OCI-LY7 (cell line): ENCODE data around the gene SV2B.

Experiments
- EZH2phosphoT487 ChIP-seq: fragments of 200-600 bp; sonication (generic); IDR thresholded peaks from 2 replicates; pipeline ENCODE4 v1.6.1; 2018; ENCODE audit warnings: low read depth, borderline replicate concordance, mild to moderate bottlenecking, mixed run types, antibody characterized with exemption, low read length, moderate library complexity, mixed read lengths
- TF ChIP-seq, protein P1 (sequence below): fragments of 200-600 bp; sonication (generic); conservative IDR thresholded peaks from 2 replicates; pipeline ENCODE4 v1.5.1; 2014; ENCODE audit warnings: mild to moderate bottlenecking, antibody characterized with exemption, low read length, moderate library complexity, mixed read lengths

DNA sequence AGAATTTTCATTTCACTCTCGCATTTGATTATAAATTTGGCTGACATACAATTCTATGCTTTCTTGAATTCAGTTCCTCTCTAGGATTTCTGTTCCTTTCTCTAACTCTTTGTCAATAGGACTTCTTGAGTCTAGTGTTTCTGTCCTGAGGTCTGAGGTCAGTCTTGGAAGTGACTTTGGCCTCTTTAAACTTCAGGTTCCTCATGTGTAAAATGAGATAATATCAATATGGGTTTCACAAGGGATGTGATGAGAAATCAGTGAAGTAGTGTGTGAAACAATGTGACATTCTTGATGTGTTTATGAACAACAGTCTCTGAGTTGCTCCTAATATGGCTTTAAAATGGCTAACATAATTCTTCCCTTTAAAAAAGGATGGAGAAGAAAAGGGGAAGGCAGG lies 92.2 kb downstream of the SV2B start:
- TF ChIP-seq, protein P1, sequence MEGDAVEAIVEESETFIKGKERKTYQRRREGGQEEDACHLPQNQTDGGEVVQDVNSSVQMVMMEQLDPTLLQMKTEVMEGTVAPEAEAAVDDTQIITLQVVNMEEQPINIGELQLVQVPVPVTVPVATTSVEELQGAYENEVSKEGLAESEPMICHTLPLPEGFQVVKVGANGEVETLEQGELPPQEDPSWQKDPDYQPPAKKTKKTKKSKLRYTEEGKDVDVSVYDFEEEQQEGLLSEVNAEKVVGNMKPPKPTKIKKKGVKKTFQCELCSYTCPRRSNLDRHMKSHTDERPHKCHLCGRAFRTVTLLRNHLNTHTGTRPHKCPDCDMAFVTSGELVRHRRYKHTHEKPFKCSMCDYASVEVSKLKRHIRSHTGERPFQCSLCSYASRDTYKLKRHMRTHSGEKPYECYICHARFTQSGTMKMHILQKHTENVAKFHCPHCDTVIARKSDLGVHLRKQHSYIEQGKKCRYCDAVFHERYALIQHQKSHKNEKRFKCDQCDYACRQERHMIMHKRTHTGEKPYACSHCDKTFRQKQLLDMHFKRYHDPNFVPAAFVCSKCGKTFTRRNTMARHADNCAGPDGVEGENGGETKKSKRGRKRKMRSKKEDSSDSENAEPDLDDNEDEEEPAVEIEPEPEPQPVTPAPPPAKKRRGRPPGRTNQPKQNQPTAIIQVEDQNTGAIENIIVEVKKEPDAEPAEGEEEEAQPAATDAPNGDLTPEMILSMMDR = no peak
- no peak for TF ChIP-seq EZH2phosphoT487
